ENCODE measurements around the gene PRTG. TPM values are rescaled to one million over a fixed set of nuclear protein-coding genes. Genes with fewer than 3 reads are reported as not detected.
A peak's percentile ranks its signal among the peaks of the same experiment; 100 is the strongest.

PRTG gene
- total RNA-seq, 1 experiment from 2014 or later: 39.1 TPM

DNA sequence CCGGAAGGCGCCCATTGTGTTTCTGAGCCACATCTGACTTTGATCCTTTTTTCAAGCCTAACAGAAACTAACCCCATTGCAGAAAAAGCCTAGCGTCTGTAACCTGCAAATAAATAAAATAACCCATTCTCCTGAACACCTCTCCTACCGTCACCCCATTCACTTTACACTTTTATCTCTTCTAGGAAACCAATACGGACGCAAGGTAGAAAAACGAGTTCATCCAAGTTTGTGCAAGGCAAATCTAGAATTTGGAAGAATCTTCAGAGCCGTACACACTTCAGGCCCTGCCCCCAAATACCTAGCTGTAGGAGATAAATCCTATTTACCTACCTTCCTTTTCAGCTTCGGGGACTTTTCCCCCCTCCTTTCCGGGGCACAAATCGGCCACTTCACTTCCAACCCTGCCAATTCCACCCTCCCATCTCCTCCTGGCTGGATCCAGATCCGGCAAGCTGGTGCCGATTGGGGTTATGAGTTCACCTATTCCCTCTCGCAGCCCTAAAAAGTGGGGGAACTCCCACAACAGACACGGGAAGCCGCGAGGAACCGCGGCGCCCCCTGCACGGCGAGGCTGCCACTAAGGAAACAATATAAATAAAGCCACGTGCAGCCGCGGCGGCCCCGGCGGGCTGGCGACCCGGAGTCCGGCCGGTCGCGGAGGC is 987 bp downstream of the PRTG start:
- intact Hi-C loops (cut with micrococcal nuclease; ENCODE audit: unreplicated experiment): loop anchor here (2.0 to 5.0 kb wide), 2 partner anchors 55 to 93 kb away; no protein-coding TSS in a partner anchor
- peaks cover 5% of the 10 kb centered on the region for H3K36me3 Mint-ChIP-seq (ENCODE audit: insufficient read depth, unreplicated experiment)
- H3K9me3 Mint-ChIP-seq (ENCODE audit: unreplicated experiment): no peaks in the 10 kb centered on the region
- BruUV-seq (replicated peaks): TSS peak; percentile 40
- H3K4me1 Mint-ChIP-seq (ENCODE audit: low read depth, unreplicated experiment): peaks cover 8% of the 10 kb centered on the region
- H3K4me3 Mint-ChIP-seq (ENCODE audit: unreplicated experiment): no peak overlapping the region
- Histone ChIP-seq H3K9me3 (no peaks in the 10 kb centered on the region), H3K36me3 (ENCODE audit: control insufficient read depth, insufficient read depth, low read length) (no peaks in the 10 kb centered on the region; the same call in 1 of the 2 replicates), H3K27me3 (replicated peaks; ENCODE audit: control insufficient read depth, insufficient read depth, low read length) (no peaks in the 10 kb centered on the region), H3K4me3 (ENCODE audit: low read depth, low read length) (peak overlapping the region; percentile 90), H3K4me1 (peaks cover 48% of the 10 kb centered on the region)
- TF ChIP-seq, protein P1, sequence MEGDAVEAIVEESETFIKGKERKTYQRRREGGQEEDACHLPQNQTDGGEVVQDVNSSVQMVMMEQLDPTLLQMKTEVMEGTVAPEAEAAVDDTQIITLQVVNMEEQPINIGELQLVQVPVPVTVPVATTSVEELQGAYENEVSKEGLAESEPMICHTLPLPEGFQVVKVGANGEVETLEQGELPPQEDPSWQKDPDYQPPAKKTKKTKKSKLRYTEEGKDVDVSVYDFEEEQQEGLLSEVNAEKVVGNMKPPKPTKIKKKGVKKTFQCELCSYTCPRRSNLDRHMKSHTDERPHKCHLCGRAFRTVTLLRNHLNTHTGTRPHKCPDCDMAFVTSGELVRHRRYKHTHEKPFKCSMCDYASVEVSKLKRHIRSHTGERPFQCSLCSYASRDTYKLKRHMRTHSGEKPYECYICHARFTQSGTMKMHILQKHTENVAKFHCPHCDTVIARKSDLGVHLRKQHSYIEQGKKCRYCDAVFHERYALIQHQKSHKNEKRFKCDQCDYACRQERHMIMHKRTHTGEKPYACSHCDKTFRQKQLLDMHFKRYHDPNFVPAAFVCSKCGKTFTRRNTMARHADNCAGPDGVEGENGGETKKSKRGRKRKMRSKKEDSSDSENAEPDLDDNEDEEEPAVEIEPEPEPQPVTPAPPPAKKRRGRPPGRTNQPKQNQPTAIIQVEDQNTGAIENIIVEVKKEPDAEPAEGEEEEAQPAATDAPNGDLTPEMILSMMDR (IDR thresholded peaks at IDR 0.05; ENCODE audit: insufficient read depth in 1 of 2, low read depth in 1 of 2, low read length in 1 of 2, severe bottlenecking in 1 of 2, unreplicated experiment in 1 of 2): no peak
- H3K27me3 Mint-ChIP-seq (ENCODE audit: insufficient read depth, unreplicated experiment): no peaks in the 10 kb centered on the region
- H3K27ac Mint-ChIP-seq (ENCODE audit: unreplicated experiment): no peak overlapping the region
- ChIA-PET CTCF (interaction anchor here (1.0 kb wide), 1 partner anchor 33 kb away, joined by 3 read pairs; no protein-coding TSS in a partner anchor), POLR2A (no interaction called here)
- DNase-seq: peak in 1 of 2 experiments; percentile 53

DNA sequence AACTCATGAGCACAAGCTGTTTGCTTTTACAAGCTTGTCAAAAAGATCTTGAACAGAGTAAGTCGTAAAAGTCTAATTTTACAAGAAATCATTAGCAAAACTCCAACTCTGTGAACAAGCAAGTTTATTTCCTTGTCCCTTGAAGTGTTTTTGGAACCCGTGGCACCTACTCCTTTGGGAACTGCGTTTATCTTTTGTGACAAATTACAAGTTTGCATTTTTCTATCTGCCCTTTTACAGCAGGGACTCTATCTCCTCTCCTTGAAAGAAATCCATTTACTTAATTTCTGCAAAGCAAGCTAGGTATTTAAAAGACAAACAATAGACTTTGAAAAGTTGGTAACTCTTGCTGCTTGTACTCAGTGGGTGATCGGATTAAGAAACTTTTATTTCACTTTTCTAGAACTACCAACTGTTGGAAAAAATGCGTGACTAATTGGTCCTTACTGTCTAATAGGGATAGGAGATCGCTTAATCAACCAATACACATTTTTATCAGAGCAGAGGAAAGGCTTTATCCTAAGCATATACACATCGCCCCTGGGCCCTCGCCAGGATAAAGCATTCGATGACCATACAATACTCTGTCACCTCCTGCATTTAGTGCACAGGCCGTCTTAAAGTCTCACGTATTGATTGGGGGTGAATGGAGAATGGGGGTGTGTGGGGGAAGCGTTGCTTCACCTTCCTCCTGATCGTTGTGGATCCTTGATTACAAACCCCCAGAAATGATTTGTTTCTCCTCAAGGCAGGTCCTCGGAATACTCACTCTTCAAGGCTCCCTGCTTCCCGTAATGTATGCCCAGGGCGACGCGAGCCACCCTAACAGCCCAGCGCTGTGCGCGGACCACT is 1.7 kb downstream of the PRTG start:
- CTCF ChIA-PET: interaction anchor here (1.0 kb wide), 1 partner anchor 34 kb away, joined by 3 read pairs; no protein-coding TSS in a partner anchor
- DNase-seq: peak in 1 of 2 experiments; percentile 21
- Histone ChIP-seq H3K4me1 (peaks cover 56% of the 10 kb centered on the region), H3K9me3 (no peaks in the 10 kb centered on the region), H3K4me3 (ENCODE audit: low read depth, low read length) (peak overlapping the region; percentile 90), H3K27me3 (replicated peaks; ENCODE audit: control insufficient read depth, insufficient read depth, low read length) (no peaks in the 10 kb centered on the region), H3K36me3 (ENCODE audit: control insufficient read depth, insufficient read depth, low read length) (no peaks in the 10 kb centered on the region; the same call in 1 of the 2 replicates)
- intact Hi-C loops (cut with micrococcal nuclease; ENCODE audit: unreplicated experiment): loop anchor here (5.0 kb wide), 1 partner anchor 56 kb away; no protein-coding TSS in a partner anchor
- Mint-ChIP-seq H3K36me3 (ENCODE audit: insufficient read depth, unreplicated experiment) (peaks cover 5% of the 10 kb centered on the region), H3K27me3 (ENCODE audit: insufficient read depth, unreplicated experiment) (no peaks in the 10 kb centered on the region), H3K9me3 (ENCODE audit: unreplicated experiment) (no peaks in the 10 kb centered on the region), H3K27ac (ENCODE audit: unreplicated experiment) (no peak overlapping the region), H3K4me3 (ENCODE audit: unreplicated experiment) (no peak overlapping the region), H3K4me1 (ENCODE audit: low read depth, unreplicated experiment) (peaks cover 14% of the 10 kb centered on the region)
- POLR2A ChIA-PET: no interaction called here
- TF ChIP-seq, protein P1 (IDR thresholded peaks at IDR 0.05; ENCODE audit: insufficient read depth in 1 of 2, low read depth in 1 of 2, low read length in 1 of 2, severe bottlenecking in 1 of 2, unreplicated experiment in 1 of 2): no peak
- no TSS peak for BruUV-seq (replicated peaks)

DNA sequence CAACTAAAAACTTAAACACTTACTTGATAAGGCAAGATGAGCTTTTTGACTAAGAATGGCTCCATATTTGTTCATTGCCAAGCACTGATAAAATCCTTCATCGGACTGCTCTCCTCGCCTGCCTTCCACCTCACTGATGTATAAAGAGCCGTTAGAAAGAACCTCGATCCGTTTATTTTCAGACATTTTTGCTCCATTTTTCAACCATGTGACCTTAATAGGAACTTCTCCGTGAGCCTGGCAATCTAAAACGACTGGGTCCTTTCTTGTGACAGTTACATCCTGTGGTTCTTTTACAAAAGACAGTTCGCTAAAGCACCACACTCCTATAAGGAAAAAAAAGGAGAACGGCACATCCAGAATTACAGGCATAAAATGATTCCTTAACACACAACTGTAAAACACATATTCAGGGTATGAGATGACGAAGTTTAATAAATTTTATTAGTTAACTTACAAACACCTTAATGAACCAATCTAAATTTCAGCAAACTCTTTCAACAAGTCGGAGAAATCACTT is 2.5 kb downstream of the PRTG start:
- H3K36me3 ChIP-seq (ENCODE audit: control insufficient read depth, insufficient read depth, low read length): no peaks in the 10 kb centered on the region; the same call in 1 of the 2 replicates
- Mint-ChIP-seq H3K27me3 (ENCODE audit: insufficient read depth, unreplicated experiment) (no peaks in the 10 kb centered on the region), H3K4me1 (ENCODE audit: low read depth, unreplicated experiment) (peaks cover 20% of the 10 kb centered on the region), H3K27ac (ENCODE audit: unreplicated experiment) (no peak overlapping the region), H3K4me3 (ENCODE audit: unreplicated experiment) (no peak overlapping the region), H3K9me3 (ENCODE audit: unreplicated experiment) (no peaks in the 10 kb centered on the region), H3K36me3 (ENCODE audit: insufficient read depth, unreplicated experiment) (peaks cover 12% of the 10 kb centered on the region)
- no peaks in the 10 kb centered on the region for H3K27me3 ChIP-seq (replicated peaks; ENCODE audit: control insufficient read depth, insufficient read depth, low read length)
- POLR2A ChIA-PET: no interaction called here
- peaks cover 64% of the 10 kb centered on the region for H3K4me1 ChIP-seq
- BruUV-seq (replicated peaks): no TSS peak
- no peak overlapping the region for H3K4me3 ChIP-seq (ENCODE audit: low read depth, low read length)
- TF ChIP-seq, protein P1 (IDR thresholded peaks at IDR 0.05; ENCODE audit: insufficient read depth in 1 of 2, low read depth in 1 of 2, low read length in 1 of 2, severe bottlenecking in 1 of 2, unreplicated experiment in 1 of 2): no peak
- DNase-seq: no peak
- CTCF ChIA-PET: no interaction called here
- intact Hi-C loops (cut with micrococcal nuclease; ENCODE audit: unreplicated experiment): loop anchor here (5.0 kb wide), 1 partner anchor 57 kb away; no protein-coding TSS in a partner anchor
- no peaks in the 10 kb centered on the region for H3K9me3 ChIP-seq
